NCI-H510A (cell line): ENCODE results near the gene UBR2.
A peak's percentile ranks its signal among the peaks of the same experiment; 100 is the strongest.
"Not testable (repeated sequence)": the region's sequence is repeated elsewhere in the genome, so short reads cannot be mapped to it uniquely, and the experiment has no call there.

Experiments used
- DNase-seq: peaks from one replicate; lab custom pipeline; 2025; lab: John Stamatoyannopoulos, UW

The UBR2 gene

GRCh38 chr6:42693725-42694323 lies 130.0 kb downstream of the UBR2 start:
- no peak for DNase-seq

GRCh38 chr6:42694586-42694985 lies 130.8 kb downstream of the UBR2 start:
- no peak for DNase-seq

- no peak for DNase-seq
Observed at GRCh38 chr6:42696526-42697267, 132.9 kb downstream of the UBR2 start.

- DNase-seq = no peak
Observed at GRCh38 chr6:42697268-42697655, 133.4 kb downstream of the UBR2 start.

- DNase-seq = no peak
Observed at GRCh38 chr6:42698217-42698616, 134.4 kb downstream of the UBR2 start.

- no peak for DNase-seq
Observed at GRCh38 chr6:42702200-42702599, 138.4 kb downstream of the UBR2 start.

- DNase-seq = not testable (repeated sequence)
Observed at GRCh38 chr6:42702786-42703185, 139.0 kb downstream of the UBR2 start.

GRCh38 chr6:42704251-42704936 lies 140.6 kb downstream of the UBR2 start:
- peak; percentile 82 for DNase-seq

- peak; percentile 86 for DNase-seq
Observed at GRCh38 chr6:42704937-42705374, 141.1 kb downstream of the UBR2 start.

- DNase-seq = no peak
Observed at GRCh38 chr6:42707595-42707994, 143.8 kb downstream of the UBR2 start.

GRCh38 chr6:42708096-42708495 lies 144.3 kb downstream of the UBR2 start:
- DNase-seq = no peak

GRCh38 chr6:42709871-42710270 lies 146.0 kb downstream of the UBR2 start:
- no peak for DNase-seq

- DNase-seq = no peak
Observed at GRCh38 chr6:42710316-42710715, 146.5 kb downstream of the UBR2 start.

- DNase-seq = no peak
Observed at GRCh38 chr6:42711930-42712329, 148.1 kb downstream of the UBR2 start.

GRCh38 chr6:42714098-42714761 lies 150.4 kb downstream of the UBR2 start:
- DNase-seq = no peak

- no peak for DNase-seq
Observed at GRCh38 chr6:42715871-42716270, 152.0 kb downstream of the UBR2 start.

- no peak for DNase-seq
Observed at GRCh38 chr6:42720739-42721138, 156.9 kb downstream of the UBR2 start.

- no peak for DNase-seq
Observed at GRCh38 chr6:42722497-42722896, 158.7 kb downstream of the UBR2 start, which contains the start of gene PRPH2. Gene PRPH2, minus strand, starts transcription at chr6:42722597. Its CDS starts 263 bp downstream, at chr6:42722334.

- no peak for DNase-seq
Observed at GRCh38 chr6:42724825-42725224, 161.0 kb downstream of the UBR2 start.

GRCh38 chr6:42726026-42726425 lies 162.2 kb downstream of the UBR2 start:
- no peak for DNase-seq

GRCh38 chr6:42726485-42727086 lies 162.8 kb downstream of the UBR2 start:
- DNase-seq = peak; percentile 62

GRCh38 chr6:42727087-42727611 lies 163.3 kb downstream of the UBR2 start:
- no peak for DNase-seq
